Caco-2 (cell line): ENCODE measurements around the gene FHOD3. TPM values are rescaled to one million over a fixed set of nuclear protein-coding genes. Genes with fewer than 3 reads are reported as not detected.
"Not testable (repeated sequence)": the region's sequence is repeated elsewhere in the genome, so short reads cannot be mapped to it uniquely, and the experiment has no call there.

Source experiments
- BruUV-seq: library from RNA; stranded (reverse); fragments of 400-500 nt; replicated peaks from 2 replicates; lab custom pipeline; 2021; lab: Mats Ljungman, UMichigan
- CTCF ChIA-PET: fragments of 300-600 bp; sonication (Branson Sonifier 250); formaldehyde crosslinking; loops from one replicate; lab custom pipeline; 2022; ENCODE audit warnings: antibody characterized with exemption; lab: Charles Lee
- POLR2A ChIA-PET: fragments of 300-600 bp; sonication (Branson Sonifier 250); formaldehyde crosslinking; loops from one replicate; lab custom pipeline; 2022; ENCODE audit warnings: antibody characterized with exemption; lab: Charles Lee
- DNase-seq, 2 experiments: peaks; one replicate each; pipeline versions ENCODE4 v3.0.0 to v3.0.0-alpha.2; 2020 to 2022
- H3K27me3 ChIP-seq: replicated peaks from 2 replicates; pipeline ENCODE4 v1.6.0; 2011; ENCODE audit warnings: low read length; ENCODE audit not compliant: control insufficient read depth, insufficient read depth
- H3K36me3 ChIP-seq: 2 replicates; pipeline ENCODE4 v1.5.1; 2011; ENCODE audit warnings: low read length; ENCODE audit not compliant: control insufficient read depth, insufficient read depth
- H3K4me1 ChIP-seq: fragments of 250-450 bp; sonication (Bioruptor Pico); 2 replicates; pipeline ENCODE4 v1.5.1; 2020; ENCODE audit warnings: mild to moderate bottlenecking
- H3K4me3 ChIP-seq: 2 replicates; pipeline ENCODE4 v1.5.1; 2011; ENCODE audit warnings: low read depth, mild to moderate bottlenecking, control low read depth, low read length
- H3K9me3 ChIP-seq: fragments of 250-450 bp; sonication (Bioruptor Pico); 2 replicates; pipeline ENCODE4 v1.5.1; 2020; ENCODE audit warnings: mild to moderate bottlenecking, moderate library complexity
- H3K27ac Mint-ChIP-seq: one replicate; pipeline ENCODE4 v1.8.0; 2022; ENCODE audit warnings: mixed read lengths; ENCODE audit not compliant: unreplicated experiment
- H3K27me3 Mint-ChIP-seq: one replicate; pipeline ENCODE4 v1.8.0; 2022; ENCODE audit warnings: mixed read lengths; ENCODE audit not compliant: insufficient read depth, unreplicated experiment
- H3K36me3 Mint-ChIP-seq: one replicate; pipeline ENCODE4 v1.8.0; 2022; ENCODE audit warnings: mild to moderate bottlenecking, mixed read lengths; ENCODE audit not compliant: insufficient read depth, unreplicated experiment
- H3K4me1 Mint-ChIP-seq: one replicate; pipeline ENCODE4 v1.8.0; 2022; ENCODE audit warnings: low read depth, mixed read lengths; ENCODE audit not compliant: unreplicated experiment
- H3K4me3 Mint-ChIP-seq: one replicate; pipeline ENCODE4 v1.8.0; 2022; ENCODE audit warnings: mild to moderate bottlenecking, moderate library complexity, mixed read lengths; ENCODE audit not compliant: unreplicated experiment
- H3K9me3 Mint-ChIP-seq: one replicate; pipeline ENCODE4 v1.8.0; 2022; ENCODE audit warnings: mixed read lengths; ENCODE audit not compliant: unreplicated experiment
- intact Hi-C: fragments of 100-400 bp; cut with micrococcal nuclease; formaldehyde crosslinking; loops from one replicate; pipeline ENCODE4 v1.10.0; 2022; ENCODE audit not compliant: unreplicated experiment
- total RNA-seq: library from RNA; stranded (reverse); gene quantifications from 2 replicates; pipeline ENCODE4 v1.2.3, GENCODE V29; 2022
- TF ChIP-seq, protein P1 (sequence below), 2 experiments: fragments of 200-600 bp in 1 of 2; IDR thresholded peaks; 1 replicate in 1 of 2; 2 replicates in 1 of 2; pipeline versions ENCODE4 v1.5.1 to v1.8.0; 2011 to 2022; ENCODE audit warnings: antibody characterized with exemption in 1 of 2, control low read depth in 1 of 2, inconsistent platforms in 1 of 2, low read depth in 1 of 2, low read length in 1 of 2, mild to moderate bottlenecking in 1 of 2, moderate library complexity in 1 of 2; ENCODE audit not compliant: insufficient read depth in 1 of 2, severe bottlenecking in 1 of 2, unreplicated experiment in 1 of 2

FHOD3 gene
- total RNA-seq, 1 experiment from 2014 or later: not detected

DNA sequence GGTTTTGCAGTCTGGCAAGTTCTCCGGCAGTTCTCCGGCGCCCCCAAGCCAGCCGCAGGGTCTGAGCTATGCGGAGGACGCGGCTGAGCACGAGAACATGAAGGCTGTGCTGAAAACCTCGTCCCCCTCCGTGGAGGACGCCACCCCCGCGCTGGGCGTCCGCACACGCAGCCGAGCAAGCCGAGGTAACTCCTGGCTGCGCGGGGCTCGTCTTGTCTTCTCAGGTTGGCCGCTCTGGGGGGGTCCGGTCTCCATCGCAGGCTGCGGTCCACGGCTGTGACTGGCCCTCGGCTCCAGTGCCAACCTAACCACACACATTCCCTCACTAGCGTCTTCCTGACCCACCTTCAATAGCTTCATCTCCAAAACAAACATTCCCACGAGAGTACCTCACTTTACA is 463.1 kb downstream of the FHOD3 start:
- Mint-ChIP-seq H3K4me1 (no peaks in the 10 kb centered on the region), H3K27me3 (no peaks in the 10 kb centered on the region), H3K27ac (no peak overlapping the region), H3K36me3 (no peaks in the 10 kb centered on the region), H3K9me3 (no peaks in the 10 kb centered on the region), H3K4me3 (no peak overlapping the region)
- no peaks in the 10 kb centered on the region for H3K4me1 ChIP-seq
- H3K4me3 ChIP-seq: no peak overlapping the region
- no TSS peak for BruUV-seq
- no peak for DNase-seq
- H3K9me3 ChIP-seq: no peaks in the 10 kb centered on the region
- TF ChIP-seq, protein P1, sequence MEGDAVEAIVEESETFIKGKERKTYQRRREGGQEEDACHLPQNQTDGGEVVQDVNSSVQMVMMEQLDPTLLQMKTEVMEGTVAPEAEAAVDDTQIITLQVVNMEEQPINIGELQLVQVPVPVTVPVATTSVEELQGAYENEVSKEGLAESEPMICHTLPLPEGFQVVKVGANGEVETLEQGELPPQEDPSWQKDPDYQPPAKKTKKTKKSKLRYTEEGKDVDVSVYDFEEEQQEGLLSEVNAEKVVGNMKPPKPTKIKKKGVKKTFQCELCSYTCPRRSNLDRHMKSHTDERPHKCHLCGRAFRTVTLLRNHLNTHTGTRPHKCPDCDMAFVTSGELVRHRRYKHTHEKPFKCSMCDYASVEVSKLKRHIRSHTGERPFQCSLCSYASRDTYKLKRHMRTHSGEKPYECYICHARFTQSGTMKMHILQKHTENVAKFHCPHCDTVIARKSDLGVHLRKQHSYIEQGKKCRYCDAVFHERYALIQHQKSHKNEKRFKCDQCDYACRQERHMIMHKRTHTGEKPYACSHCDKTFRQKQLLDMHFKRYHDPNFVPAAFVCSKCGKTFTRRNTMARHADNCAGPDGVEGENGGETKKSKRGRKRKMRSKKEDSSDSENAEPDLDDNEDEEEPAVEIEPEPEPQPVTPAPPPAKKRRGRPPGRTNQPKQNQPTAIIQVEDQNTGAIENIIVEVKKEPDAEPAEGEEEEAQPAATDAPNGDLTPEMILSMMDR (IDR thresholded peaks at IDR 0.05; ENCODE audit: insufficient read depth in 1 of 2, low read depth in 1 of 2, low read length in 1 of 2, severe bottlenecking in 1 of 2, unreplicated experiment in 1 of 2): no peak
- intact Hi-C loops: no loop called here
- ChIA-PET POLR2A (no interaction called here), CTCF (no interaction called here)
- no peaks in the 10 kb centered on the region for H3K27me3 ChIP-seq
- H3K36me3 ChIP-seq: no peaks in the 10 kb centered on the region

DNA sequence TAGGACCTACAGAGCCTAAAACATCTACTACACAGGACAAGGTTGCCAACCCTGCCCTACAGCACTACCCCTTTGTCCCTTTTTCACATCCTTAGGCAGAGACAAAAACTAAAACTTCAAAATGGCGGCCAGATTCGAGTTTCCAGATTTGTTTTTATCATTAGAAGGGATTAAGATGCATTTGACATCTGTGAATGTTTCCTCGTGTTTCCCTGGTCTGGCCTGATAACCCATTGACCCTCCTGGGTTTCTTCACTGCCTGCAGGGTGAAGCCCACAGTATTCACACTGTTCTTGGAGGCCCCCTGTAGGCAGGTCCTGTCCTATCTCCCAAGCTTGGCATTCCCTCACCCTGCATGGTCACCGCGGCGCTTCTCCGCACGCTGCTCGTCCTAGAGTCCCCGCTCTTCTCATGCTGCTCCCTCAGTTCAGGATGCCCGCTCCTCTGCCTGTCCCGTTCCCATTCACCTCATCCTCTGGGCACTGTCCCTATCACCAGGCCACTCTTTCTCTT is 463.7 kb downstream of the FHOD3 start:
- no TSS peak for BruUV-seq
- POLR2A ChIA-PET: no interaction called here
- Mint-ChIP-seq H3K4me3 (no peak overlapping the region), H3K36me3 (no peaks in the 10 kb centered on the region), H3K27ac (no peak overlapping the region), H3K4me1 (no peaks in the 10 kb centered on the region), H3K27me3 (no peaks in the 10 kb centered on the region), H3K9me3 (no peaks in the 10 kb centered on the region)
- Histone ChIP-seq H3K4me3 (no peak overlapping the region), H3K27me3 (no peaks in the 10 kb centered on the region), H3K4me1 (no peaks in the 10 kb centered on the region), H3K36me3 (no peaks in the 10 kb centered on the region), H3K9me3 (no peaks in the 10 kb centered on the region)
- TF ChIP-seq, protein P1 (IDR thresholded peaks at IDR 0.05; ENCODE audit: insufficient read depth in 1 of 2, low read depth in 1 of 2, low read length in 1 of 2, severe bottlenecking in 1 of 2, unreplicated experiment in 1 of 2): no peak
- CTCF ChIA-PET: no interaction called here
- DNase-seq: no peak
- intact Hi-C loops: no loop called here

DNA sequence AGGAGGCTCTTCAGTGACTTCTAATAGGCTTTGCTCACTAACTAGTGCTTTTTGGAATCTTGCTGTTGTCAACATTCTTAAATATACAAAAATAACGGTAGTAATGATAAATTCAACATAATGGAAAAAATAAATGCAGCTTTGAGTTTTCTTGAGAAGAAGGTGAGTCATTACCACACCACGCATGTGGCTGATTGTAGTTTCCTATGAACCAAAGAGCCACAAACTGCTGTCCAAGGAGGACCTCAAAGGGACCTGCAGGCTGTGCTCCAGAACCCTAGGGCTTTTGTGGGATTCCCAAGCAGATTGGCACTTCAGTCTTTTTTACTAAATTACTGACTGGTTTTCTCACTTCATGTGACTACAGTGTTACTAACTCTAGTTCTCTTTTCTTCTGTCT is 464.6 kb downstream of the FHOD3 start:
- ChIA-PET POLR2A (no interaction called here), CTCF (no interaction called here)
- H3K9me3 Mint-ChIP-seq: no peaks in the 10 kb centered on the region
- no peaks in the 10 kb centered on the region for H3K9me3 ChIP-seq
- H3K27me3 ChIP-seq: no peaks in the 10 kb centered on the region
- TF ChIP-seq, protein P1 (IDR thresholded peaks at IDR 0.05; ENCODE audit: insufficient read depth in 1 of 2, low read depth in 1 of 2, low read length in 1 of 2, severe bottlenecking in 1 of 2, unreplicated experiment in 1 of 2): no peak
- BruUV-seq: no TSS peak
- no peaks in the 10 kb centered on the region for H3K36me3 ChIP-seq
- no peaks in the 10 kb centered on the region for H3K27me3 Mint-ChIP-seq
- no peak overlapping the region for H3K4me3 ChIP-seq
- H3K4me3 Mint-ChIP-seq: no peak overlapping the region
- no peak for DNase-seq
- intact Hi-C loops: no loop called here
- H3K4me1 Mint-ChIP-seq: no peaks in the 10 kb centered on the region
- H3K27ac Mint-ChIP-seq: no peak overlapping the region
- H3K4me1 ChIP-seq: no peaks in the 10 kb centered on the region
- no peaks in the 10 kb centered on the region for H3K36me3 Mint-ChIP-seq

DNA sequence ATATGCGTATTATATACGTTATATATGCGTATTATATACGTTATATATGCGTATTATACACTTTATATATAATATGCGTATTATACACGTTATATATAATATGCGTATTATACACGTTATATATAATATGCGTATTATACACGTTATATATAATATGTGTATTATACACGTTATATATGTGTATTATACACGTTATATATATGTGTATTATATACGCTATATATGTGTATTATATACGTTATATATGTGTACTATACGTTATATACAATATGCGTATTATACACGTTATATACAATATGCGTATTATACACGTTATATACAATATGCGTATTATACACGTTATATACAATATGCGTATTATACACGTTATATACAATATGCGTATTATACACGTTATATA is 465.5 kb downstream of the FHOD3 start:
- CTCF ChIA-PET, intact Hi-C loops, H3K4me1 Mint-ChIP-seq, H3K36me3 ChIP-seq, H3K4me1 ChIP-seq, H3K4me3 ChIP-seq, H3K36me3 Mint-ChIP-seq, H3K27ac Mint-ChIP-seq, DNase-seq, POLR2A ChIA-PET, H3K4me3 Mint-ChIP-seq, H3K27me3 Mint-ChIP-seq, BruUV-seq, H3K27me3 ChIP-seq, H3K9me3 ChIP-seq, H3K9me3 Mint-ChIP-seq: not testable (repeated sequence)
